IPS-18a (cell line): ENCODE data around the gene GABBR2.

Experiments used
- H3K27ac ChIP-seq: one replicate; pipeline ENCODE4 v1.5.1; 2013; ENCODE audit warnings: low read length
- H3K27me3 ChIP-seq: one replicate; pipeline ENCODE4 v1.6.1; 2013; ENCODE audit warnings: mild to moderate bottlenecking, low read length; ENCODE audit not compliant: control insufficient read depth, insufficient read depth
- H3K36me3 ChIP-seq: one replicate; pipeline ENCODE4 v1.6.1; 2013; ENCODE audit warnings: low read depth, low read length; ENCODE audit not compliant: control insufficient read depth
- H3K4me1 ChIP-seq: one replicate; pipeline ENCODE4 v1.6.1; 2013; ENCODE audit warnings: low read depth, low read length; ENCODE audit not compliant: control insufficient read depth
- H3K4me3 ChIP-seq: one replicate; pipeline ENCODE4 v1.5.1; 2013; ENCODE audit warnings: low read length
- H3K9ac ChIP-seq: one replicate; pipeline ENCODE4 v1.6.1; 2013; ENCODE audit warnings: mild to moderate bottlenecking, low read length, moderate library complexity
- H3K9me3 ChIP-seq: one replicate; pipeline ENCODE4 v1.6.1; 2013; ENCODE audit warnings: low read depth, low read length; ENCODE audit not compliant: control insufficient read depth

GABBR2 gene

DNA sequence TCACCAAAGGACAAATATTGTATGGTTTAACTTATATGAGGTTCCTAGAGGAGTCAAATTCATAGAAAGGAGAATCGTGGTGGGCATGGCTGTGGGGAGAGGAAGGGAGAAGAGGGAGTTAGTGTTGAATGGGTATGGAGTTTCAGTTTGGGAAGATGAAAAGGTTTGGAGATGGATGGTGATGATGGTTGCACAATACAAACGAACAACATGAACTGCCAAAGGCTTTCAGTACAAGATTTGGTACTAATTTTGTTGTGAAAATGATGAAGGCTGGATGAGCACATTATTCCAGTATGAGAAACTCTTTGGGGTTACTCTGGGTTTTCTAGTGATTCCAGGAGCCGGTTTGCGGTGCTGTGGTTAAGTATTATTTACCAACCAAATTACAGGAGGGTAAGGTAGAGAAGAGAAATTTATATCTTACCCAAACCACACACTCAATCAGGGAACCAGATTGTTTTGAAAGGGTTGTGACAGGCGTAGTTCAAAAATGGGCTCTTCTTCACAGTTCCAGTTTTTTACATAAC, 341.3 kb downstream of the GABBR2 start:
- H3K27ac ChIP-seq: no peak overlapping the region
- peaks cover 5% of the 10 kb centered on the region for H3K9me3 ChIP-seq
- no peak overlapping the region for H3K4me3 ChIP-seq
- H3K4me1 ChIP-seq: no peaks in the 10 kb centered on the region
- H3K36me3 ChIP-seq: no peaks in the 10 kb centered on the region
- no peaks in the 10 kb centered on the region for H3K27me3 ChIP-seq
- no peak overlapping the region for H3K9ac ChIP-seq

DNA sequence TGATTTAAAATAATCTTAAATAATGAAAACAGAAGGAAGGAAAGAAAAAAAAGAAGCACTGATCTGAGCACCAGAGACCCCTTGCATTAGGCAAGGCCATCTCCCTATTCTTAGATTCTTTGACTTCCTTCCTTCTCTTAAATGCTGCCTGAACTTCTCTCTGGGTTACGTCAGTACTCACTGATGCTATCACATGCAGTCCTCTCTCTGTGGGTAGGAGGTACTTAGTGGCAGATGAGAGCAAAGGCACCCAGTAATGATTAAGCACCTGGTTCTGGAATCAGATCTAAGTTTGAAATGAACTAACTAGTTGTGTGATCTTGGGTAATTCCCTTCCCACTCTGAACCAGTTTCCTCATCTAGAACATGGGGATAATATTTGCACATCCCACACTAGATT, 343.0 kb downstream of the GABBR2 start:
- no peak overlapping the region for H3K27ac ChIP-seq
- peaks cover 5% of the 10 kb centered on the region for H3K9me3 ChIP-seq
- no peaks in the 10 kb centered on the region for H3K4me1 ChIP-seq
- no peak overlapping the region for H3K4me3 ChIP-seq
- no peak overlapping the region for H3K9ac ChIP-seq
- no peaks in the 10 kb centered on the region for H3K27me3 ChIP-seq
- H3K36me3 ChIP-seq: no peaks in the 10 kb centered on the region

DNA sequence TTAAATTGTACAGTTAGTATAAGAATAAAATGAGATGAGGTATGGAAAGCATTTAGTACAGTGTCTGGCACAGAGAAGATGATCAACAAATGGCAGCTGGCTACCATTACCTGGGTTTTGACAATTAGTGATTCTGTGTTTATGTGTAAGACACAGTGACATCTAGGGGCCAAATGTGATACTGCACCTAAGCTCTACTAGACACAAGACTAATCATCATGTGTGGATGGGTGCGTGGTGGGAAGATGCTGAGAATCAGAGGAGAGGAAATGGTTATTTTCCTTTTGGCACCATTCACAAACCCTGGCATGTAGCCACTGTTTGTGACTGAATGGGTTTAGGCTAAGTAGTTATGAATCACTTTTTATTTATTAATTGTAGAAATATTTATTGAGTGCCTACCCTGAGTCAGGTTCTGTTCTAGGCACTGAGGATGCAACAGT, 343.5 kb downstream of the GABBR2 start:
- Histone ChIP-seq H3K4me3 (no peak overlapping the region), H3K36me3 (no peaks in the 10 kb centered on the region), H3K27ac (no peak overlapping the region), H3K9ac (no peak overlapping the region), H3K4me1 (no peaks in the 10 kb centered on the region), H3K9me3 (peaks cover 5% of the 10 kb centered on the region), H3K27me3 (no peaks in the 10 kb centered on the region)

GRCh38 chr9:98364086-98364485, 344.6 kb downstream of the GABBR2 start:
- Histone ChIP-seq H3K36me3 (no peaks in the 10 kb centered on the region), H3K4me3 (no peak overlapping the region), H3K27ac (no peak overlapping the region), H3K9me3 (peaks cover 5% of the 10 kb centered on the region), H3K4me1 (no peaks in the 10 kb centered on the region), H3K27me3 (no peaks in the 10 kb centered on the region), H3K9ac (no peak overlapping the region)

DNA sequence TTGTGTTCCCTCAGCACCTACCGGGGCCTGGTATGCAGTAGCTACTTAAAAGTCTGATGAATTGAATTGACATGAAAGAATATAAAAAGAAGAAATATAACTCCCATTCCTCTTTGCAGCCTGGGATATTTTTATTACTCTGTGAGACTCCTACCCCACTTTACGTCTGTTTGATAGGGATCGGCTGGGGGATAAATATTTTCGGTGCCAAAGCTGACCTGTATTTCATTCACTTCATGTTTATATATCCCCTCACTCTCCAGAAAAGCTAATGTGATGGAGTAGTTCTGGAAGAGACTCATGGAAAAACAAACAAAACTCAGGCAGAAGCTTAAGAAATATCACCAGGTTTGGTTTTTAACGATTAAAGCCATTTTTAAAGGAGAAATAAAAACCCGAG, 345.1 kb downstream of the GABBR2 start:
- H3K27ac ChIP-seq: no peak overlapping the region

GRCh38 chr9:98362624-98363252, 346.0 kb downstream of the GABBR2 start:
- Histone ChIP-seq H3K4me3 (no peak overlapping the region), H3K27ac (no peak overlapping the region), H3K4me1 (no peaks in the 10 kb centered on the region), H3K9me3 (peaks cover 5% of the 10 kb centered on the region), H3K36me3 (no peaks in the 10 kb centered on the region), H3K9ac (no peak overlapping the region), H3K27me3 (no peaks in the 10 kb centered on the region)

More for the DNA sequence above, 345.1 kb downstream of the GABBR2 start:
- no peak overlapping the region for H3K4me3 ChIP-seq
- no peaks in the 10 kb centered on the region for H3K27me3 ChIP-seq
- H3K9me3 ChIP-seq: peaks cover 5% of the 10 kb centered on the region
- no peaks in the 10 kb centered on the region for H3K36me3 ChIP-seq
- no peak overlapping the region for H3K9ac ChIP-seq
- H3K4me1 ChIP-seq: no peaks in the 10 kb centered on the region

DNA sequence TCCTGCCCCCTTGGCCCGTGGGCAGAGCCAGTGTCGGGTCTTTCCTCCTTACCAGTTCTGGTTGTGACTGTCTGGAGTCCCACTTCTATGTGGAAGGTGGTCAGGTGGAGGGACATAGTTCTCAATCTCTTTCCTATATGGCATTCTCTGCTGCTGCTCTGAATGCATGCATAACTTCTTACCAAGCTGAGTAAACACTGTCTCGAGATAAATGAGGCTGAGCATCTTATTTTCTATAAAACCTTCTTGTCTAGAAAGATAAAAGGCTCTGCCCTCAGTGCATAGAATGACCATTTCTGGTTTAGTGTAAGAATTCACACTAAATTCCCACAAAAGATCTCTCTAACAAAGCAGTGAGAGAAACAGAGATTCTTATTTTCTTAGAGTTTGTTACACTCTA, 347.1 kb downstream of the GABBR2 start:
- Histone ChIP-seq H3K4me3 (no peak overlapping the region), H3K36me3 (no peaks in the 10 kb centered on the region), H3K27ac (no peak overlapping the region), H3K9ac (no peak overlapping the region), H3K9me3 (peaks cover 5% of the 10 kb centered on the region), H3K4me1 (no peaks in the 10 kb centered on the region), H3K27me3 (no peaks in the 10 kb centered on the region)

DNA sequence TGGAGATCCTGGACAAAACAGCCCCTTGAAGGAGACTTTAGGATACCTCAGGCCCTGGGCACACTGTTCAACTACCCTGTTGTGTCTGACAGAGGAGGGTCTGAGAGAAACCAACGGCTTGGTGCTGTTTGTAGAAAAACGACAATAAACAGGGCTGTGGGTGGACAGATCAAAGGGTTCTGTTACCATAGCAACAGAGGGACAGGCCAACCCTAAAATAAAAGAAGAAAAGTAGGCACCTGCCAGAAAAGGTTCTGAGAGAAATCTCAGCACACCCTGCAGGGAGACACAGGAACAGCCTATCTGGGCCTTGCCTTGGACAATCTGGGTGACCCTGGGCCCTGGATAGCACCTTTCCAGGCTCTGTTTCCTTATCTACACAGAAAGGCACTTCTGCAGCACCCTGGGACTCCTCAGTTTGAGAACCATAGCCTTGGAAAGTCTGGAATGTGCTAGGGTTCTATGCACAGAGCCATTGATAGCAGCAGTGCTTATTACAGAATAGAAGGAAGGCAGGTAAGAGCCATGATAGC, 348.5 kb downstream of the GABBR2 start:
- Histone ChIP-seq H3K4me3 (no peak overlapping the region), H3K4me1 (no peaks in the 10 kb centered on the region), H3K36me3 (no peaks in the 10 kb centered on the region), H3K27ac (no peak overlapping the region), H3K27me3 (no peaks in the 10 kb centered on the region), H3K9me3 (no peaks in the 10 kb centered on the region), H3K9ac (no peak overlapping the region)

GRCh38 chr9:98359569-98359968, 349.2 kb downstream of the GABBR2 start:
- H3K4me3 ChIP-seq: no peak overlapping the region

GRCh38 chr9:98357921-98358535, 350.7 kb downstream of the GABBR2 start:
- Histone ChIP-seq H3K27ac (no peak overlapping the region), H3K27me3 (no peaks in the 10 kb centered on the region), H3K36me3 (no peaks in the 10 kb centered on the region), H3K4me3 (no peak overlapping the region), H3K4me1 (no peaks in the 10 kb centered on the region), H3K9ac (no peak overlapping the region), H3K9me3 (no peaks in the 10 kb centered on the region)

More at GRCh38 chr9:98359569-98359968, 349.2 kb downstream of the GABBR2 start:
- Histone ChIP-seq H3K9me3 (no peaks in the 10 kb centered on the region), H3K4me1 (no peaks in the 10 kb centered on the region), H3K36me3 (no peaks in the 10 kb centered on the region), H3K9ac (no peak overlapping the region), H3K27ac (no peak overlapping the region), H3K27me3 (no peaks in the 10 kb centered on the region)

GRCh38 chr9:98356953-98357690, 351.6 kb downstream of the GABBR2 start:
- Histone ChIP-seq H3K9me3 (no peaks in the 10 kb centered on the region), H3K36me3 (no peaks in the 10 kb centered on the region), H3K4me3 (no peak overlapping the region), H3K27me3 (no peaks in the 10 kb centered on the region), H3K27ac (no peak overlapping the region), H3K9ac (no peak overlapping the region), H3K4me1 (no peaks in the 10 kb centered on the region)
